ENCODE results near the gene SLC27A4.

SLC27A4 gene

DNA sequence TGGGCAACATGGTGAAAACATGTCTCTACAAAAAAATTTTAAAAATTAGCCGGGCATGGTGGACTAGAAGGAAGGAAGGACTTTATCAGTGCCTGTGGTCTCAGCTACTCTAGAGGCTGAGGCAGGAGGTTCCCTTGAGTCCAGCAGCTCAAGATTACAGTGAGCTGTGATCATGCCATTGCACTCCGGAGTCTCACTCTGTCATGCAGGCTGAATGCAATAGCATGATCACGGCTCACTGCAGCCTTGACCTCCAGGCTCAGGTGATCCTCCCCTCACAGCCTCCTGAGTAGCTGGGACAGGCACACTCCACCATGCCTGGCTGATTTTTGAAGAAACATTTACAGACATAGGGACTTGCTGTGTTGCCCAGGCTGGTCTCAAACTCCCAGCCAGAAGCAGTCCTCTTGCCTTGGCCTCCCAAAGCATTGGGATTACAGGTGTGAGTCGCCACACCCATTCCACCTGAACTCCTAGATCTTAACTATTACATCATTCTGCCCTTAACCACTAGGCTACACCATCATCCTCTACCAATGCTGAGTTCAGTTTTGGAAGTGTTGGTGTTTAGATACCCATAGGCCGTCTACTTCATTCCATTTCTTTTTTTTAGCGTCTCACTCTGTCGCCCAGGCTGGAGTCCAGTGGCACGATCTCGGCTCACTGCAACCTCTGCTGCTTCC lies 28.8 kb downstream of the SLC27A4 start:
- DNase-seq = no peak

GRCh38 chr9:128370367-128370751 lies 30.0 kb downstream of the SLC27A4 start:
- DNase-seq = no peak

GRCh38 chr9:128370752-128371629 lies 30.7 kb downstream of the SLC27A4 start, which contains the start of gene URM1:
Gene URM1, plus strand, starts transcription at chr9:128371374. Its CDS starts 7 bp downstream, at chr9:128371381.
- DNase-seq = peak; percentile 99

- DNase-seq = no peak
These were observed 31.3 kb downstream of the SLC27A4 start for GRCh38 chr9:128371630-128372117.

DNA sequence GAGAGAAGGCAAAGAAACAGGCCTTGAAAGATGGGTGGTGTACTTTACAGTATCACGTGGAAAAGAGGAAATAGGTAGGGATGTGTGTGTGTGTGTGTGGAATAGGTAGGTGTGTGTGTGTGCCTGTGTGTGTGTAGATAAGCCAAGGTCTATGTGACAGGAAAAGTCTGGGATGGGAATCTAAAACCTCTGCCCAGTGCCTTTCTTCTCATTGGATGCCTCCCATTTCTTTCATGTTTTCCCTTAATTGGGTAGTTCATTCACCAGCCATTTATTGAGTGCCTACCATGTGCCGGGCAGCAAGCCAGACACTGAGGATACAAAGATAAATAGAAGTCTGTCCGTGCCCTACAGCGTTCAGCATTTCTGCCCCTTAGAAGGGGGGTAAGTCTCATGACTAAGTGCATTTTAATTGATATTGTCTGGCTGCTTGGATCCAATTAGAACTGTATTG lies 31.9 kb downstream of the SLC27A4 start:
- no peak for DNase-seq

GRCh38 chr9:128372784-128373183 lies 32.5 kb downstream of the SLC27A4 start:
- no peak for DNase-seq

GRCh38 chr9:128374221-128374675 lies 33.9 kb downstream of the SLC27A4 start:
- DNase-seq = no peak

DNA sequence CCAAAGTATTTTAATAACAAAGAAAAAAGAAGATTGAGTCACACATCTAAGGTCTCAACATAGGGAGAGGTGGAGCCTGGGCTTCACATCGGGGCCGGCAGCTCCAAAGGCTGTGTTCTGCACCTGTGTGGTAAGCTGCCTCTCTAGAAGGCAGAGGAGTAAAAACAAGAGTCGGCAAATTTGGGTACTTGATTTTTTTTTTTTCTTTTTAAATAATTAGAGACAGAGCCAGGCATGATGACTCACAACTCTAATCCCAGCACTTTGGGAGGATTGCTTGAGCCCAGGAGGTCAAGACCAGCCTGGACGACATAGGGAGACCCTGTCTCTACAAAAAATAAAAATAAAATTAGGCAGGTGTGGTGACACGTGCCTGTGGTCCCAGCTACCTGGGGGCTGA lies 35.5 kb downstream of the SLC27A4 start:
- DNase-seq = no peak

- DNase-seq = no peak
These were observed 41.9 kb downstream of the SLC27A4 start for GRCh38 chr9:128382261-128382660.

DNA sequence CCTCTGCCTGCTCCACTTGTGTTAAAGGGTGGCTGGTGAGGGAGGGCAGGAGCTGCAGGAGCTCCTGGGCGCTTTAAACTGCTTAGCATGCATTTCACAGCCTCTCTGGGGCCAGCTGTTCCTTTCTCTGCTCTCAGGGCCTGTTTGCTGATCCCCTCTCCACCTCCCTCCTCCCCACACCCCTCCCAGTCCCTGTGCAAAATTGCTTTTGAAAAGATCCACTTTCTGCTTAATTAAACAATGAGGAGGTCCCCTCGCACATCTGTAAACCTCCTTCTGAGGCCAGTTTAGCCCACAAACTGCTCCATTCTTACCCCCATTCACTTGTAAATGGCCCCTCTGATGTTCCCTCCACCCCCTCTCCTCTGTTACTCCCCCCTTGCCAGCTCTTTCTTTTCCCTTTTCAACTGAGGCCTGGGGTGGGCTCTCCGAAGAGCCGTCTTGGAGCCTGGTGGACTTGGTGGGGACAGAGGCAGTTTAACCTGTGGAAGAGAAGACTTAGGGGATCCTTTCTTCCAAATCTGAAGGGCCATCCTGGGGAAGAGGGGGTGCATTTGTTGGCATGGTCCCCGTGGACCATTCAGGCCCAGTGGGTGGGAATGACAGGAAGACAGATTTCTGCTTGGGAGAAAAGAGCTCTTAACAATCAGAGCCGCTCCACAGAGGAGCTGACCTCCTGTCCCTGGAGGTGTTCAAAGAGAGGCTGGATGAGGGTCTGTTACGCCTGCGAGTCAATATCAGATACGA lies 42.9 kb downstream of the SLC27A4 start:
- no peak for DNase-seq

- DNase-seq = no peak
These were observed 43.5 kb downstream of the SLC27A4 start for GRCh38 chr9:128383791-128384190.

- DNase-seq = no peak
These were observed 44.6 kb downstream of the SLC27A4 start for GRCh38 chr9:128384801-128385495.

GRCh38 chr9:128385496-128386460 lies 45.5 kb downstream of the SLC27A4 start:
- DNase-seq = no peak

DNA sequence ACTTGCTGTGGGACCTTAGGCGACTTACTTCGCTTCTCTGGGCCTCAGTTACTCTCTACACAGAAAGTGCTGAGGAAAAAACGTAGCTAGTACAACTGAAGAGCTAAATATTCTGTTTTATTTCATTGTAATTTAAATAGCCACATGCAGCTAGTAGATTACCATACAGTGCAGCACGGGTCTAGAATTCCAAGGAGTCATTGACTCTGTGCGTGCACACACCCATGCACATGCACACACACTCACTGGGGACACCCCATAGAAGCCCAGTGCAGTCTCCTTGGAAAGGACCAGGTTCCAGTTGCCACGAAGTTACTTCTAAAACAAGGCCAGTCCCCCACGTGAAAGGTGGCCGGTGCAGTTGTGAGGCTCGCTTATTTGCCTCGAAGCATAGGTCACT lies 47.8 kb downstream of the SLC27A4 start:
- no peak for DNase-seq

GRCh38 chr9:128389395-128390149 lies 49.2 kb downstream of the SLC27A4 start:
- DNase-seq = no peak

DNA sequence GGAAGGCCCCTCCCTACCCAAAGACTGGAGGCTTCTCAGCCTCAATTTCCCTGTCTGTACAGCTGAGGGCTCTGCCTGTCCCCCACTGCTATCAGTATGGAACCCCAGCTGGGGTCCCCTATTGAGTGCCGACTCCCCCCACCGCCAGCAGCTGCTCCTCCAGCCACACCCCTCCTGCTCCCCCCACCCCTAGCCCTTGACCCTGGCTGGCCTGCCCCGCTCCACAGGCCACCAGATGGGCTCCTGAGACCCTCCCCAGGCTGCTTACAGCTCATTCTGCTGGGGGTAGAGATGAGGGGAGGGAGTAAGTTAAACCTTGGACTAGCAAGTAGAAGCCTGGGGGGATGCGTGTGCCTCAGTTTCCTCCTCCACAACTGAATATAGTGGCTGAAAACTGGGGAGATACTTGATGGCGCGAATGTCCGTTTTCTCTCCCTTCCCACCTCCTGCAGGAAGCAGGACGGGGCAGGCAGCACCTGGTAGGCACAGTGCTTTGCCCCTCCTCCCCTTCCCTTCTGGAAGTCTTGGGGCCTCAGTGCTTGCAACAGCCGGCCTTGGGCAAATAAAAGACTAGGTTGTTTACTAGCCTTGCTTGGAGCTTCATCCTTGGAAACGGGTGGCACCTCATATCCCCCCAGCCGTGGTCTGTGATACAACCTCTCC lies 50.0 kb downstream of the SLC27A4 start:
- DNase-seq = no peak

- DNase-seq = no peak
These were observed 50.7 kb downstream of the SLC27A4 start for GRCh38 chr9:128390813-128391711.

- no peak for DNase-seq
These were observed 51.6 kb downstream of the SLC27A4 start for GRCh38 chr9:128391956-128392301.
